ENCODE data around the gene NUDT5. TPM values are rescaled to one million over a fixed set of nuclear protein-coding genes. Genes with fewer than 3 reads are reported as not detected.
"Not testable (repeated sequence)": the region's sequence is repeated elsewhere in the genome, so short reads cannot be mapped to it uniquely, and the experiment has no call there.

NUDT5 gene
- total RNA-seq, 2 experiments from 2014 or later: 55.7 to 105 TPM

DNA sequence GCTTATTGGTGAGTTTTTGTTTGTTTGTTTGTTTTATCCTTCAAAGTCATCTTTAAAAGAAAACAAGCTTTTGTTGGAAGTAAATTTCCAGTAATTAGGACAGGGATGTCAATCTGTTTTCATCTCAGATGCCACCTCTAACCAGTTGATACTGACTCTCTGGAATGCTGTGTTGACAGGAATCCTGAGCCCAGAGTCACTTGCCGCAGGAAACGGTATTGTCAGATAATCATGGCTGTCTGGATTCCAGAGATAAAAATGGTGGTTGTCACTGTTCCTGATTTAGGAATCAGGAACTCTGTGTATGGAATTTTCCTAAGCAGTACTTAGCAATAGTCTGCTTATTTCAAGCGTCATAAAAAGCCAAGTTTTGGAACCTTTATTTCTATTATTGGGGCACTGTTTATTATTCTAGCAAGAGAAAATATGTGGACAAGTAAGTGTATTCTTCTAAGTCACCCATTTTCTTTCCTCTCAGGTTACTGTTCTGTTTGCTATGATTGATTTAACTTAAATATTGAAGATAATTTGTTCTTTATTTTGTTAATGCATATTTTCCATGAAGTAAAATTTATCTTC lies 39.5 kb upstream of the NUDT5 start:
- no TSS peak for BruUV-seq (replicated peaks)
- no peak overlapping the region for H3K4me3 ChIP-seq (ENCODE audit: low read depth, low read length, poor library complexity, severe bottlenecking)
- CTCF ChIA-PET (ENCODE audit: unreplicated experiment): no interaction called here
- no peaks in the 10 kb centered on the region for H3K9me3 ChIP-seq (ENCODE audit: low read length)
- no peak overlapping the region for H2AFZ ChIP-seq (ENCODE audit: low read length)
- 0 out of 2 replicates have a peak, but pooled peaks cover 3% of the 10 kb centered on the region for H3K79me2 ChIP-seq (ENCODE audit: insufficient read depth, low read depth, low read length)
- no peaks in the 10 kb centered on the region for H3K9me2 ChIP-seq (ENCODE audit: insufficient read depth, low read length)
- no peak for DNase-seq (ENCODE audit: low spot score)
- no peak overlapping the region for H3K4me2 ChIP-seq (ENCODE audit: low read length)
- POLR2A ChIA-PET: no interaction called here
- no peak overlapping the region for H3K27ac ChIP-seq (ENCODE audit: low read depth, low read length, poor library complexity, severe bottlenecking)
- intact Hi-C loops (cut with micrococcal nuclease; ENCODE audit: unreplicated experiment): no loop called here
- peaks cover 91% of the 10 kb centered on the region for H3K36me3 ChIP-seq (ENCODE audit: insufficient read depth, low read length)
- no peak for TF ChIP-seq EZH2phosphoT487 (IDR thresholded peaks at IDR 0.05; ENCODE audit: borderline replicate concordance, low read depth, low read length)
- TF ChIP-seq, protein P1, sequence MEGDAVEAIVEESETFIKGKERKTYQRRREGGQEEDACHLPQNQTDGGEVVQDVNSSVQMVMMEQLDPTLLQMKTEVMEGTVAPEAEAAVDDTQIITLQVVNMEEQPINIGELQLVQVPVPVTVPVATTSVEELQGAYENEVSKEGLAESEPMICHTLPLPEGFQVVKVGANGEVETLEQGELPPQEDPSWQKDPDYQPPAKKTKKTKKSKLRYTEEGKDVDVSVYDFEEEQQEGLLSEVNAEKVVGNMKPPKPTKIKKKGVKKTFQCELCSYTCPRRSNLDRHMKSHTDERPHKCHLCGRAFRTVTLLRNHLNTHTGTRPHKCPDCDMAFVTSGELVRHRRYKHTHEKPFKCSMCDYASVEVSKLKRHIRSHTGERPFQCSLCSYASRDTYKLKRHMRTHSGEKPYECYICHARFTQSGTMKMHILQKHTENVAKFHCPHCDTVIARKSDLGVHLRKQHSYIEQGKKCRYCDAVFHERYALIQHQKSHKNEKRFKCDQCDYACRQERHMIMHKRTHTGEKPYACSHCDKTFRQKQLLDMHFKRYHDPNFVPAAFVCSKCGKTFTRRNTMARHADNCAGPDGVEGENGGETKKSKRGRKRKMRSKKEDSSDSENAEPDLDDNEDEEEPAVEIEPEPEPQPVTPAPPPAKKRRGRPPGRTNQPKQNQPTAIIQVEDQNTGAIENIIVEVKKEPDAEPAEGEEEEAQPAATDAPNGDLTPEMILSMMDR (conservative IDR thresholded peaks at IDR 0.05; ENCODE audit: low read length): no peak
- H3K4me1 ChIP-seq (ENCODE audit: insufficient read depth, low read length, poor library complexity, severe bottlenecking): no peaks in the 10 kb centered on the region
- H4K20me1 ChIP-seq (ENCODE audit: insufficient read depth, low read length): no peaks in the 10 kb centered on the region

DNA sequence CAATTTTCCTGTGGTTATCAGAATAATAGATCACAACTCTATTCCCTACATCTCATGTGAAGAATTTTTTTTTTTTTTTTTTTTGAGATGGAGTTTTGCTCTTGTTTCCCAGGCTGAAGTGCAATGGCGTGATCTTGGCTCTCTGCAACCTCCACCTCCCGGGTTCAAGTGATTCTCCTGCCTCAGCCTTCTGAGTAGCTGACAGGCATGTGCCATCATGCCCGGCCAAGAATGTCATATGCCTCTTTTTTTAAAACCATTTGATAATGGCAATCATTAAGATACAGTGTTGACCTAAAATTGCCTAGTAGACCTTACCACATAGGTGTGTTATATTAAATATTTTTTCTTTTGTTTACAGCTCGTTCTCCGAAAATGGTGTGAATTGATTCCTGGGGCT lies 39.0 kb upstream of the NUDT5 start:
- H3K79me2 ChIP-seq (ENCODE audit: insufficient read depth, low read depth, low read length); BruUV-seq (replicated peaks); POLR2A ChIA-PET; CTCF ChIA-PET (ENCODE audit: unreplicated experiment); H2AFZ ChIP-seq (ENCODE audit: low read length); intact Hi-C loops (cut with micrococcal nuclease; ENCODE audit: unreplicated experiment); H3K9me3 ChIP-seq (ENCODE audit: low read length); H3K9me2 ChIP-seq (ENCODE audit: insufficient read depth, low read length); H4K20me1 ChIP-seq (ENCODE audit: insufficient read depth, low read length); H3K4me3 ChIP-seq (ENCODE audit: low read depth, low read length, poor library complexity, severe bottlenecking); DNase-seq (ENCODE audit: low spot score); H3K27ac ChIP-seq (ENCODE audit: low read depth, low read length, poor library complexity, severe bottlenecking); H3K4me1 ChIP-seq (ENCODE audit: insufficient read depth, low read length, poor library complexity, severe bottlenecking); H3K4me2 ChIP-seq (ENCODE audit: low read length): not testable (repeated sequence)
- H3K36me3 ChIP-seq (ENCODE audit: insufficient read depth, low read length): peaks cover 92% of the 10 kb centered on the region

DNA sequence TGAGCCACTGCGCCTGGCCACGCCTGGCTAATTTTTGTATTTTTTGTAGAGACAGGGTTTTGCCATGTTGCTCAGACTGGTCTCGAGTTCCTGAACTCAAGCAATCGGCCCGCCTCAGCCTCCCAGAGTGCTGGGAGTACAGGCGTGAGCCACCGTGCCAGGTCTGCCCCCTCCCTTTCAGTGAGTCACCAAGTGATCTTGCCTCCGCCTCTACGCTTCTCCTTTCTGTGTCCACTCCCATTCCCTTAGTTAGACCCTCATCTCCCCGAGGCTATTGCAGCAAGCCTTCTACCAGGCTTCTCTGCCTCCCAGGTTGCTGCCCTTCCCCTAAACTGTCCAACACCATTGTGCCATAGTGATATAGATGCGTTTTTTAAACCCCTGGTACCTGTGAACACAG lies 33.2 kb upstream of the NUDT5 start:
- TF ChIP-seq EZH2phosphoT487 (IDR thresholded peaks at IDR 0.05; ENCODE audit: borderline replicate concordance, low read depth, low read length): no peak
- TF ChIP-seq, protein P1 (conservative IDR thresholded peaks at IDR 0.05; ENCODE audit: low read length): no peak
- Histone ChIP-seq H3K4me1 (ENCODE audit: insufficient read depth, low read length, poor library complexity, severe bottlenecking) (no peaks in the 10 kb centered on the region), H2AFZ (ENCODE audit: low read length) (no peak overlapping the region), H3K36me3 (ENCODE audit: insufficient read depth, low read length) (peaks cover 89% of the 10 kb centered on the region), H3K4me3 (ENCODE audit: low read depth, low read length, poor library complexity, severe bottlenecking) (no peak overlapping the region), H3K4me2 (ENCODE audit: low read length) (no peak overlapping the region), H4K20me1 (ENCODE audit: insufficient read depth, low read length) (no peaks in the 10 kb centered on the region), H3K27ac (ENCODE audit: low read depth, low read length, poor library complexity, severe bottlenecking) (no peak overlapping the region), H3K9me3 (ENCODE audit: low read length) (peaks cover 8% of the 10 kb centered on the region; the same call in 1 of the 2 replicates), H3K9me2 (ENCODE audit: insufficient read depth, low read length) (no peaks in the 10 kb centered on the region), H3K79me2 (ENCODE audit: insufficient read depth, low read depth, low read length) (peaks cover 8% of the 10 kb centered on the region; the same call in 1 of the 2 replicates)
- intact Hi-C loops (cut with micrococcal nuclease; ENCODE audit: unreplicated experiment): no loop called here
- ChIA-PET CTCF (ENCODE audit: unreplicated experiment) (no interaction called here), POLR2A (interaction anchor here (0.8 kb wide), 1 partner anchor 12 kb away, joined by 3 read pairs; no protein-coding TSS in a partner anchor)
- no TSS peak for BruUV-seq (replicated peaks)
- DNase-seq (ENCODE audit: low spot score): no peak

DNA sequence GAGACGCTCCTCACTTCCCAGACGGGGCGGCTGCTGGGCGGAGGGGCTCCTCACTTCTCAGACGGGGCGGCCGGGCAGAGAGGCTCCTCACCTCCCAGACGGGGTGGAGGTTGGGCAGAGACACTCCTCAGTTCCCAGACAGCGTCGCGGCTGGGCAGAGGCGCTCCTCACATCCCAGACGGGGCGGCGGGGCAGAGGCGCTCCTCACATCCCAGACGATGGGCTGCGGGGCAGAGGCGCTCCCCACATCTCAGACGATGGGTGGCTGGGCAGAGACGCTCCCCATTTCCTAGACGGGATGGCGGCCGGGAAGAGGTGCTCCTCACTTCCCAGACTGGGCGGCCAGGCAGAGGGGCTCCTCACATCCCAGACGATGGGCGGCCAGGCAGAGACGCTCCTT lies 30.7 kb upstream of the NUDT5 start:
- H3K4me2 ChIP-seq (ENCODE audit: low read length); H2AFZ ChIP-seq (ENCODE audit: low read length); H3K4me1 ChIP-seq (ENCODE audit: insufficient read depth, low read length, poor library complexity, severe bottlenecking); H3K27ac ChIP-seq (ENCODE audit: low read depth, low read length, poor library complexity, severe bottlenecking); H4K20me1 ChIP-seq (ENCODE audit: insufficient read depth, low read length); BruUV-seq (replicated peaks); CTCF ChIA-PET (ENCODE audit: unreplicated experiment); intact Hi-C loops (cut with micrococcal nuclease; ENCODE audit: unreplicated experiment); H3K4me3 ChIP-seq (ENCODE audit: low read depth, low read length, poor library complexity, severe bottlenecking); H3K9me3 ChIP-seq (ENCODE audit: low read length); DNase-seq (ENCODE audit: low spot score); H3K9me2 ChIP-seq (ENCODE audit: insufficient read depth, low read length); POLR2A ChIA-PET: not testable (repeated sequence)
- H3K36me3 ChIP-seq (ENCODE audit: insufficient read depth, low read length): peaks cover 92% of the 10 kb centered on the region
- peaks cover 22% of the 10 kb centered on the region for H3K79me2 ChIP-seq (ENCODE audit: insufficient read depth, low read depth, low read length)

All from OCI-LY7 (cell line).